ENCODE results near the gene ZNF621. TPM values are rescaled to one million over a fixed set of nuclear protein-coding genes. Genes with fewer than 3 reads are reported as not detected.

The ZNF621 gene
- total and polyA plus RNA-seq, 9 of the 15 experiments (the other 6 are each of a cell fraction or from before 2014, with no cell fraction given): 4.7 to 28.9 (median 20.6) TPM

GRCh38 chr3:40505599-40506462, 18.9 kb upstream of the ZNF621 start, which contains the start of gene ZNF620 (continued):
- no peak for TF ChIP-seq AFF4 (CRISPR knock-in tag; IDR thresholded peaks at IDR 0.05)
- TF ChIP-seq MBD2 (IDR thresholded peaks at IDR 0.05; ENCODE audit: borderline replicate concordance, low read depth): no peak; the same call in 1 of the 2 replicates
- TF ChIP-seq ZNF253 (CRISPR knock-in tag; conservative IDR thresholded peaks at IDR 0.05): no peak
- TF ChIP-seq ZNF592 (IDR thresholded peaks at IDR 0.05): peak; percentile 60; the same call in 1 of the 2 replicates
- TF ChIP-seq HMG20B (CRISPR knock-in tag; IDR thresholded peaks at IDR 0.05): no peak
- no peak for TF ChIP-seq CLOCK (CRISPR knock-in tag; IDR thresholded peaks at IDR 0.05; ENCODE audit: borderline replicate concordance)
- TF ChIP-seq JUNB (CRISPR knock-in tag; conservative IDR thresholded peaks at IDR 0.05): no peak
- TF ChIP-seq ZNF277 (CRISPR knock-in tag; IDR thresholded peaks at IDR 0.05; ENCODE audit: borderline replicate concordance): no peak
- no peak for TF ChIP-seq NCOA1 (IDR thresholded peaks at IDR 0.05; ENCODE audit: low read depth)
- TF ChIP-seq CHD2 (IDR thresholded peaks at IDR 0.05; ENCODE audit: low read depth, low read length): no peak
- 0 out of 2 replicates have a peak, but pooled peaks have one; percentile 61 for TF ChIP-seq ATF6 (CRISPR knock-in tag; IDR thresholded peaks at IDR 0.05)
- TF ChIP-seq BHLHE40 (IDR thresholded peaks at IDR 0.05; ENCODE audit: low read length): no peak
